ENCODE measurements around the gene NACA.
A peak's percentile ranks its signal among the peaks of the same experiment; 100 is the strongest.
"Not testable (repeated sequence)": the region's sequence is repeated elsewhere in the genome, so short reads cannot be mapped to it uniquely, and the experiment has no call there.

The NACA gene

DNA sequence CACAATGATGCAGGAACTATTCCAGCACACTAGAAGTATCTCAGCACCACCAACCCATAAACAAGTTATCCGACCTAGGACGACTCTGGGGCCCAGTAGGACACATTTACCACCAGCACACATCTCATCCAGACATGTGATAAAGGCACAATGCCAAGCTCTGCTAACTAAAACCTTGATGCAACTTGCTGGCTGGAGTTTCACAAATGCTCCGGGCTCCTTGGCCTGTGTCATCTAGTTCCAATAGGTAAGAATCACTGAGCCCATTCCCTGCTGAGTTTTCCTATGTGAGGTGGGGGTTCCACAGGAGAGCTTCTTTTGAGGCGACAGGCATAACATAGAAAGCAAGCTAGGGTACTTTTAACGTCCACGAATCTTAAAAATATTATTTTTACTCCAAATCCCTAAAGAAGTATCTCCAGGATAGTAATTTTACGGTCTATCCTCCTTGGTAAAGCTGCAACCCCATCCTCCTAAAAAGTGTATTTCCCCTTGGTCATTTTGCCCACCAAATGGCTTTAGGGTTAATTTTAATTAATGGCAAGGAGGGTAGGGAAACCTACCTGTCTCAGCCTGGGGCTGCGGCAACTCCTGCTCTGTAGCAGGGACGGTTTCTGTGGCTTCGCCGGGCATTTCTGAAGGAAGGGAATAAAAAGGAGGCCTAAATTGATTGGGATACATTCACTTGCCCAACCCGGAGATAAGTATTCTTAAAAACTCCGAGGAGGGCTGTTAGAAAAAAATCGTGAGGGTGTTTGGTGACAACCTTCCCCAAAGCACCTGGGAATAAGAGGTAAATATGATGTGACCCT lies 1.0 kb downstream of the NACA start:
- peak; percentile 68 for DNase-seq

DNA sequence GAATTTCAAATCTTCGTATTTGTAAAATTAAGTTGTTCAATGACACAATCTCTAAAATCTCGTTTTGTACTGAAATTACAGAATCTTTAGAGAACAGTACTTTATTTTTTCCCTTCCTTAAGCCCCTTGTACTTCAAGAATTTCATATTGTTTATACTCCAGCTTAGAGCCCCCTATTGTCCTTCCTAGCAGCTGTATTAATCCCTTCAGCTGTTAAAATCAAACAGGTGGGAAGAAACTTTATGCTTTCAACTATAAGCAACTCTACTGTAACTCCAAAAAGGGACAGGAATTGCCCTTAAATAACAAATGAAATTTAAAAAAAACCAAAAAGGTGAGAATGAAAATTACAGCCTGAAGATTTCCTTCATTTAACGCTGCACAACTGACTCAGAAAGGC lies 1.7 kb downstream of the NACA start:
- no peak for DNase-seq

DNA sequence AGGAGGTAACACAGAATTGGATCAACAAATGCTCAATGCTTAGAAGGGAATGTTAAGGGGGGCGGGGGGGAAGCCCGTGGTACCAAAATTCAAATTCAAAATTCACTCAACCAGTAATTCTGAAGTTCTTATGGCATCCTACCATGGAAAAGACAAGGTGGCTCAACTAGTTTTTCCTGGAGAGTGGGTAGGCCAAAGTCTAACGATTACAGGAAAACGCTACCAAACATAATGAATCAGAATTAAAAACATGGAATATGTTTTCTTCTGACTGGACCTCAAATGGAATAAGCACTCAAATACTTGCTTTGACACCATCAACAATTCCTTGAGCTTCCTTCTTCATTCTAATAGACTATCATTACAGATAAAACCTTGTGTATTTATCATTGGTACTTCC lies 2.3 kb downstream of the NACA start:
- DNase-seq, result no peak

DNA sequence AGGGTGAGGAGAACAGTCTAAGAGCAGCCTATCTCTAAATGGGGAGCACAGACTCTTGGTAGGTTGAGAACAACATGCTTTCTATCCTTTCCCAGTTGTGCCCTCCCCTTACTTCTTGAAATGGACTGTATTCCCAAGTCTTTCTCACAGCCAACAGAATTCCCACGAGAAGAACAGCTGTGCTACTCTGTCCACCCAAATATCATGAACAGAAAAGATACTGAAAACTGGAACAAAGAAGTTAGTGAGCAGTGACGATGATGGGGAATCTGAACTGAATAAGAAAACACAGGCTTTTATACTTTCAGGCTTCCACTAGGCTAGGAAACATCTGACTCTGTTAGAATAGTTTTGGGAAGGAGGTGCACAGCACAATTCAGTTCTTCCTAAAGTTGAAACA lies 3.4 kb downstream of the NACA start:
- no peak for DNase-seq

DNA sequence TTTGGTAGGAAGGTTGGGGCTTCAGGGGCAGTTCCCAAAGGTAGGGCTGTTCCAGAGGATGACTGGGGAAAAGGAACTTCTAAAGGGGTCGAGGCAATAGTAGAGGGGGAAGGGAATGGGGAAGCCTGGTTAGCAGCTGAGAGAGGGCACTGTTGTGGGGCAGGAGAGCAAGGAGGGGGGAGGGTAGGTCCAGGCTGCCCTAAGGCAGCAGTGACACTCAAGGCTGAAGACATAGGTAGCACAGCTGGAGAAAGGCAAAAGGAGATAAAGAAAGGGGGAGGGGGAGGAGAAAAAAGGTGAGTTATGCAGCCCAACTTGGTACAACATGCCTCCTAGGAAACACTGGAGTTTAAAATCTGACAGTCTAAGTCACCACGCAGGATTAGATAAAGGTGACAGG lies 3.9 kb downstream of the NACA start:
- peak; percentile 36 for DNase-seq

DNA sequence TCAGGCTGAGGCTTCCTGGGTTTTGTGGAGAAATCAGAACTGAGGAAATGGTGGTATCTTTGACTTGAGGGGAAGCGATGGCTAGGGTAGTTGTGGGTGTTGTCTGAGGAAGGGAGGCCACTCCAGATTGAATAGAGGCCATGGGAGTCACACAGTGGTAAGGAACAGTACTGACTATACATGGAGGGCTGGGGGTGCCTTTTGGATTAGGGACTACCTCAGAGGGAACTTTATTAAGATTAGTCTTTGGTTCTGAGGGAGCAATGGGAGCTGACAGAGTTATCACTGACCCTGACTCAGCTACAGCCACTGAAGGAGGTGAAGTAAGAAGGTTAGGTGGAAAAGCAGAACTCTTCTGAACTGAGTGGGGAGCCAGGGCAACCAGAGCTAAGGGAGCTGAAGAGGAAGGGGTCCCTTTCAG lies 4.4 kb downstream of the NACA start:
- DNase-seq, result peak; percentile 36

DNA sequence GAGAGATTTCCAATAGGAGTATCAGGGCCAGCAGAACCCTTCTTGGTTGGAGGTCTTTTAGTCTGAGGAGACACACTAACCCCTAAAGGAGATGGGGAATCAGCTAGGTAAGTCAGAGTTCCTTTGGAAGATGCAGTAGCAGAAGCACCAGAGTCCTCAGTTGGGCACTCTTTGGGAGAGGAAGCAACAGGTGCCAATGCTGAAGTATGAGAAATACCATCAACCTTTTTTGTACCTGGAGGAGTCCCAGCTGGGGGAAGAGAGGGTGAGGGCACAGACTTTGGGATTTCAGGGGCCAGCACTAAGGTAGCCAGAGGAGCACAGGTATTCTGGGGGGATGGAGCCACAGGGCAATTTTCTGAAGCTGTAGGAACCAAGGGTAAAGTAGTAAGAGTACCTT lies 6.0 kb downstream of the NACA start:
- DNase-seq, result no peak

DNA sequence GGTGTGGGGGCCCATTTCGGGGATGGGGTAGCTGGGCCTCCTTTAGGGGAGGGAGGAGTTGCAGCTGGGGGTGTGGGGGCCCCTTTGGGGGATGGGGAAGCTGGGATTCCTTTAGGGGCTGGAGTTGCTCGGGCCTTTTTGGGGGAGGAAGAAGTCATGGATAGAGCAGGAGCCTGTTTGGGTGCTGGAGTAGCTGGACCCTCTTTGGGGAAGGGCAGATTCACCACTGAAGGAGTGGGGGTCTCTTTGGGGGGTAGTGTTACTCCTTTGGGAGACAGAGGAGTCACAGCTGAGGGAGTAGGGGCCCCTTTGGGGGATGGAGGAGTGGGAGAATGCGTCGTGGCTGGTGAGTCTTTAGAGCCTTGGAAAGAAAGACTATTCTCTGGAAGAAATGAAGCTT lies 6.5 kb downstream of the NACA start:
- DNase-seq, result no peak

DNA sequence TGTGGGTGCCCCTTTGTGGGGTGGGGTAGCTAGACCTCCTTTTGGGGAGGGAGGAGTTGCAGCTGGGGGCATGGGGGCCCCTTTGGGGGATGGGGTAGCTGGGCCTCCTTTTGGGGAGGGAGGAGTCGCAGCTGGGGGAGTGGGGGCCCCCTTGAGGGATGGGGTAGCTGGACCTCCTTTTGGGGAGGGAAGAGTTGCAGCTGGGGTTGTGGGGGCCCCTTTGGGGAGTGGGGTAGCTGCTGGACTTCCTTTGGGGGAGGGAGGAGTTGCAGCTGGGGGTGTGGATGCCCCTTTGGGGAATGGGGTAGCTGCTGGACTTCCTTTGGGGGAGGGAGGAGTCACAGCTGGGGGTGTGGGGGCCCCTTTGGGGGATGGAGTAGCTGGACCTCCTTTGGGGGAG lies 7.0 kb downstream of the NACA start:
- no peak for DNase-seq

DNA sequence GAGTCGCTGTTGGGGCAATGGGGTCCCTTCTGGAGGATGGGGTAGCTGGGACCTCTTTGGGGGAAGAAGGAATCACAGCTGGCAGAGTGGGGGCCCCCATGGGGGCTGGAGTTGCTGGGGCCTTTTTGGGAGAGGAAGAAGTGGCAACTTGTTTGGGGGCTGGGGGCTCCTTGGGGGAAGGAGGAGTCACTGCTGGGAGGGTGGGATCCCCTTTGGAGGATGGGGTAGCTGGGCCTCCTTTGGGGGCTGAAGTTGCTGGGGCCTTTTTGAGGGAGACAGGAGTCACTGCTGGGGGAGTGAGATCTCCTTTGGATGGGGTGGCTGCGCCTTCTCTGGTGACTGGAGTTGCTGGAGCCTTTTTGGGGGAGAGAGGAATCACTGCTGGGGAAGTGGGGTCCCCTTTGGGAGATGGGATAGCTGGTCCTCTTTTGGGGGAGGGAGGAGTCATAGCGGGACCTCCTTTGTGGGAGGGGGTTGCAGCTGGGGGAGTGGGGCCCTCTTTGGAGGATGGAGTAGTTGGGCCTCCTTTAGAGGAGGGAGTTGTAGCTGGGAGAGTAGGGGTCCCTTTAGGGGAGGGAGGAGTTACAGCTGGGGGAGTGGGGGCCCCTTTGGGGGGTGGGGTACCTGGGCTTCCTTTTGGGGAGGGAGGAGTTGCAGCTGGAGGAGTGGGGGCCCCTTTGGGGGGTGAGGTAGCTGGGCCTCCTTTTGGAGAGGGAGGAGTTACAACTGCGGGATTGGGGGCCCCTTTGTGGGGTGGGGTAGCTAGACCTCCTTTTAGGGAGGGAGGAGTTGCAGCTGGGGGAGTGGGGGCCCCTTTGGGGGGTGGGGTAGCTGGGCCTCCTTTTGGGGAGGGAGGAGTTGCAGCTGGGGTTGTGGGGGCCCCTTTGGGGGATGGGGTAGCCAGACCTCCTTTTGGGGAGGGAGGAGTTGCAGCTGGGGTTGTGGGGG lies 7.9 kb downstream of the NACA start:
- DNase-seq, result no peak

DNA sequence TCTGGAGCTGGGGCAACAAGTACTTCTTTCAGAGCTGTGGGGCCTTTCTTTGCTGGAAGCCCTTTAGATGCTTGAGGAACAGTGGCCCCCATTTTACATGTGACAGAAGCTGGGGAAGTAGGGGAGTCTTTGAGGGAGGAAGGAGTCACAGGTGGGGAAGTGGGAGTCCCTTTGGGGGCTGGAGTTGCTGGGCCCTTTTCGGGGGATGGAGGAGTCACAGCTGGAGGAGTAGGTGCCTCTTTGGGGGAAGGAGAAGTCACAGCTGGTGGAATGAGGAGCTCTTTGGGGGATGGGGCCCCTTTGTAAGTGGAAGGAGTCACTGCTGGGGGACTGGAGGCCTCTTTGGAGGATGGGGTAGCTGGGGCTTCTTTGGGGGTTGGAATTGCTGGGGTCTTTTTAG lies 8.6 kb downstream of the NACA start:
- no peak for DNase-seq

DNA sequence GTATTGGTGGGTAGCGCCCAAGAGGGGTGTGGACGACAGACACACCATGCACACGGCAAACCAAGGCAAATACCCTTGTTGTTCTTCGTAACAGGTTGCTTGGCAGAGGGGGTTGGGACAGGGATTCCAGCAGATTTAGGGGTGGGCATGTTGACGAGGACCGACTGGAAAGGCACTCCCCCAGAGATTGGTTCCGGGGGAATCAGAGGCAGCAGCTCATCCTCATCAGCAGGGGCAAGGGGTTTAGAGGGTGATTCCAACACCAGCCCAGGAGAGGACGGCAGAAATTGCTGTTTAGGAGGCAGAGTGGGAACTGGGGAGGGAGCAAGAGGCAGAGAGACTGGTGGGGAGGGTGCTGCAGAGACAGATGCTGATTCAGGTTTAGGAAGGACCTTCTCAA lies 9.3 kb downstream of the NACA start:
- no peak for DNase-seq

DNA sequence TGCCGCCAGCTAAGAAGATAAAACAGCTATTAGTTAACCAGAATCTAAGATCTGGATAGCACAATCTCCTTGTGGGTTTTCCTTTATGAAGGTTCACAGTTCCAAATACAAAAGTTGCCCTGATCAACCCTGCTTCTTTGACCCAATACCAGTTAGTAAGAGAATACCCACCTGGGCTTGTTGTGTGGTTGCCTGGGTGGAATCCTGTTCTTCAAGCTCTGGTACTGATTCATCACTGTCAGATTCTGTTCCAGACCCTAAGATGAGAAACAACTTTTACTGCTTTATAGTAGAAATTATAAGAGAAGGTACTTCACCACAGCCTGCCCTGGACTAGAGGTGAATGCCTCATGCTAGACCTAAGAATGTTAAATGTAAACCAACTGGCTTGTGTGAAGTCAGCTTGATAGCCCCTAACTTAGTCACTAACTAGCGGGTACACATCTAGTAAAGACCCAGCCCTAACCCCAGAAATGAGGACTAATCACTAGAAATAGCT lies 10.6 kb downstream of the NACA start:
- DNase-seq, result no peak

DNA sequence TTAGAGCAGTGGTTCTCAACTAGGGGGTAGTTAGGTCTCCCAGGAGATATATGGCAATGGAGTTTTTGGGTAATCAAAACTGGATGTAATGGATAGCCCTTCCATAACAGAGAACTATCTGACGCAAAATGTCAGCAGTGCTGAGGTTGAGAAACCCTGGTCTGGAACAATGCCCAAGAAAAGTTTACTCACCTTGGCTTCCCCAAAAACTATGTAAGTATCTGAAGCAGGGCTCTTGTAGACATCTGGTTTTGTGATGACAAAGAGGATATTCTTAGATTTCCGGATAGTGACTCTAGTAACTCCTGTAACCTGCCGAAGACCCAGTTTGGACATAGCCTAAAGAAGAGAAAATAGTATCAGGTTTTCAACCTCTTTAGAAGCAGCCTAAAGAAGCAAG lies 11.8 kb downstream of the NACA start:
- no peak for DNase-seq

DNA sequence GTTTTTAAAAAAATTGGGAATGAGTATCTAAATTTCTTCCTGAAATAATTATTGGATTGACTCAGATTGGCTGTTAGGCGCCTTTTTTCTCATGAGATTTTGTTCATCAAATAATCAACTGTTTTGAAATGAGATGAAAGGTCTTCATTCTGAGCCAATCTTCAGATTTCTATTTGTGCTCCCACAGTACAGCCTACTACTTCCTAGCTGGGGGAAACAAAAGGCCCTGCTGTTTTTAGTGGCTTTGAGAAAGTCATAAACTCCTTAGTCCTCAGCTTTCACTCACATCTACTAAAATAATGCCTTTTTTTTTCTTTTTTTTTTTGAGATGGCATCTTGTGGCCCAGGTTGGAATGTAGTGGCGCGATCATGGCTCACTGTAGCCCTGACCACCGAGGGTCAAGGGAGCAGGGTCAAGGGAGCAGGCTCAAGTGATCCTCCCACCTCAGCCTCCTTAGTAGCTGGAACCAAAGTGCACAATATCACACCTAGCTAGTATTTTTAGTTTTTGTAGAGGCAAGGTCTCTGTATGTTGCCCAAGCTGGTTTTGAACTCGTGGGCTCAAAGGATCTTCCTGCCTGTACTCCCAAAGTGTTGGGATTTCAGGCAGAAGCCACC lies 15.2 kb downstream of the NACA start:
- no peak for DNase-seq

DNA sequence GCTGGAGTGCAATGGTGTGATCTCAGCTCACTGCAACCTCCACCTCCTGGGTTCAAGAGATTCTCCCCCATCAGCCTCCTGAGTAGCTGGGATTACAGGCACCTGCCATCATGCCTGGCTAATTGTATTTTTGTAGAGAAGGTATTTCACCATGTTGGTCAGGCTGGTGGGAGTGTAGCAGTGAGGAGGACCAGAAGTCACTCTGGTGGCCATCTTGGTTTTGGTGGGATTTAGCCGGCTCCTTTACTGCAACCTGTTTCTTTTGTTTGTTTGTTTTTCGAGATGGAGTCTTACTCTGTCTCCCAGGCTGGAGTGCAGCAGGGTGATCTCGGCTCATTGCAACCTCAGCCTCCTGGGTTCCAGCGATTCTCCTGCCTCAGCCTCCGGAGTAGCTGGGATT lies 20.6 kb downstream of the NACA start:
- not testable (repeated sequence) for DNase-seq

DNA sequence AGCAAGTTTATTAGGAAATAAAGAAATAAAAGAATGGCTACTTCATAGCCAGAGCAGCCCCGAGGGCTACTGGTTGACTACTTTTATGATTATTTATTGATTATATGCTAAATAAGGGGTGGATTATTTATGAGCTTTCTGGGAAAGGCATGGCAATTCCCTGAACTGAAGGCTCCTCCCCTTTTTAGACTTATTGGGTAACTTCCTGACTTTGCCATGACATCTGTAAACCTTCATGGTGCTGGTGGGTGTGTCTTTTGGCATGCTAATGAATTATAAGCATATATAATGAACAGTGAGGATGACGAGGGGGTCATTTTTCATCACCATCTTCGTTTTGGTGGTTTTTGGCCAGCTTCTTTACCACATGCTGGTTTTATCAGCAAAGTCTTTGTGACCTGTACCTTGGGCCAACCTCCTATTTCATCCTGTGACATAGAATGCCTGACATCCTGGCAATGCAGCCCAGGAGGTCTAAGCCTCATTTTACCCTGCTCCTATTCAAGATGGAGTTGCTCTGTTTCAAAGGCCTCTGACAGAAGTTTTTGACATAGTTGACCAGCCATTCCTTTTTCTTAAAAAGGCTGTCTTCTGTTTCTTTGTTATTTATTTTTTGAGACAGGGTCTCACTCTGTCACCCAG lies 26.0 kb downstream of the NACA start:
- peak; percentile 85 for DNase-seq

DNA sequence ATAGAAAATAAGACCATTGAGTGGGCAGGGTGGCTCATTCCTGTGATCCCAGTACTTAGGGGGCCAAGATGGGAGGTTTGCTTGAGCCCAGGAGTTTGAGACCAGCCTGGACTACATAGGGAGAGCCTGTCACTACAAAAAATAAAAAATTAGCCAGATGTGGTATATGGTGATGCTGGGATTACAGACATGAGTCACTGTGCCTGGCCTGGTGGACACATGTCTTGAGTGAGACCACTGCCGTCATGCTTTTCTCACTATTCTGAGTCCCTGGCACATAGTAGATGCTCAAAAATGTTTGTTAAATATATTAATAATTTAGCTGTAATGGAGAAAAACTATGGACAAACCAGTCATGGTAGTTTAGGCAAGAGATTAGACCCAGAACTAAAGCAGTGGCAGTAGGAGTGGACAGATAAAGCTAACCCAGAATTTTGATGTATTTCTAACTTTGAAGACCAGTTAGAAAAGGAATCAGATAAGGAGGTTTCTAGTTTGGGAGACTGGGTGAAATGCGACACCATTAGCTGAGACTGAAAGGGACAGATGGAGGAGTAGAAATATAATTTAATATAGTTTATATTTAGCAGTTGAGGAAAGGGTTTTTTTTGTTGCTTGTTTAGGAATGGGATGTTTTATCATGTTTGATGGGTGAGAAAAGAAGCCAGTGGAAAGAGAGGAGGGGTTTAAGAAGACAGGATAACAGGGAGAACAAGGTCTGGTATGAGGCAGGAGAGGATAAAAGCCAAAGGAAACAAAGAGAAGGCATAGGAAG lies 29.6 kb downstream of the NACA start:
- DNase-seq, result peak; percentile 77

DNA sequence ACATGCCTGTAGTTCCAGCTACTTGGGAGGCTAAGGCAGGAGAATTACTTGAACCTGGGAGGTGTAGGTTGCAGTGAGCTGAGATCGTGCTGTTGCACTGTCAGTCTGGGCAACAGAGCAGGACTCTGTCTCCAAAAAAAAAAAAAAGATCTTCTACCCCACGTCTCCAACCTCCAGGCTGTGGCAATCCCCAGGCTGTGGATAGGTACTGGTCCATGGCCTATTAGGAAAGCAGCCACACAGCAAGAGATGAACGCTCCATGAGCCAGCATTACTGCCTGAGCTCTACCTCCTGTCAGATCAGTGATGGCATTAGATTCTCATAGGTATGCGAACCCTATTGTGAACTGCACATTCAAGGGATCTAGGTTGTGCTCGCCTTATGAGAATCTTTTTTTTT lies 30.9 kb downstream of the NACA start:
- no peak for DNase-seq

DNA sequence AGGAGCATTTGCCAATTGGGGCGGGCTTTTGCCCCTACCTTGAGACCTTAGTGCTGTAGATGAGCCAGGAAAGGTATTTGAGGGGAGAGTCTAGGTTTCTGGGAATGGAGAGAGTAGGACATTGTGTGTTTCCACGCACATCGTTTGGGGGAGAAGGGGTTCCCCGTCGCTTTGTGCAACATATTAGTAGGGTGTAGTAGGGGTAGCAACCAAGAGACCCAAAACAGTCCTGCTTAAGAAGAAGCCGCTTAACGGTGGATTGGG lies 36.3 kb downstream of the NACA start:
- no peak for DNase-seq

DNA sequence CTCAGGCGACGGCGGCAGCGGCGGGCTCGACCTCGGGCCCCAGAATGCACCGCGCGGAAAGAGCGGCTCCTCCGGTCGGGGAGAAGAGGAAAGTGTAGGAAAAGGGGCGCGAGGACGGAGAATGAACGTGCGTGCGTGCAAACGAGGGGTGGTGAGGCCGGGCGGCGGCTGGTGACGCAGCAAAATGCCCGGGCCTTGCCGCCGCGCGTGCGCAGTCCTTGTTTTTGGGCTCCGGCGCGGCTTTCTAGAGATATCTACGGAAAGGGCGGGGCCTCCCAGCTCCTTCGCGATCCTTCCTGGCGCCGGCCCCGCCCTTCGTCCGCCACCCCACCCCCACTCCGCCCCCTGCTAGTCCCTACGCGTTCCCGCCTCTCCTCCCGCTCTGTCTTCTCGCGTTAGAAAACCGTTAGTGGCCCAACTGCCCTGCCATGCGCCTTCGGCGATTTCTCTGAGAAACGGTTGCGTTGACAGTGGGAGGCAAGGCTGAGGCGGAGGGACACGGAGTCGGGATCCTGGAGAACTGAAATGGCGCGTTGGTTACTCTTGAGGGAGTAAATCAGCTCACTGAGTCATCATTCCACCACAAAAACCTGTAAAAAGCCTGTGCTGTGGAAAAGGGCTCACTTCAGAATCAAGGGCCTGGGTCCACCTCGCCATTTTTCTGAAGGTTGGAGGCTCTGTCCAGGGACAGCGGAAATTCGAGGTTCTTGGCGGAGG lies 36.8 kb downstream of the NACA start, which contains the start of gene PTGES3:
Gene PTGES3, minus strand, starts transcription at position 156 of the 717 bp plus-strand sequence. CDS start 285 bp downstream, outside the sequence.
- DNase-seq, result peak; percentile 99
